ENCODE data around the gene GRID2.

The GRID2 gene

DNA sequence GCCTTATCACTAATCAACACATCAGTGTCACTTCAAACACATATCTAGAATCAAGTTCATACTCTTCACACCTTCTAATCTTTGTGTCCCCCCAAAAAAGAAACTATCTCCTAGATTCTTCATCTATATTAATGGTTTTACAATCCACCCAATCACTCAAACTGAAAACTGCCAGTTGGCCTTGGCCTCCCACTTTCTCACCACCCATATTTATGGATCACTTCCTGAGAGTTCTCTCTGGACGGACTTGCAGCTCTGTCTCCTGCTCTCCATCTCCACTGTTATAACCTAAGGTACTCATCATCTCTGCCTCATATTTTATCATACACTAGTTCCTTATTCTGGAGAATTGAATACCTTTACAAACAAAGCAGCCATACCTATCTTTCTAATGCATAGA, 1418.7 kb downstream of the GRID2 start:
- Histone ChIP-seq H3K27ac (no peak overlapping the region), H3K9ac (no peak overlapping the region), H3K36me3 (no peaks in the 10 kb centered on the region), H3K4me1 (no peaks in the 10 kb centered on the region), H3K4me2 (no peak overlapping the region), H3K27me3 (no peaks in the 10 kb centered on the region), H4K20me1 (no peaks in the 10 kb centered on the region), H3K4me3 (no peak overlapping the region), H3K9me3 (no peaks in the 10 kb centered on the region)
- no peak for TF ChIP-seq Cebpa-rat (IDR thresholded peaks at IDR 0.05)

DNA sequence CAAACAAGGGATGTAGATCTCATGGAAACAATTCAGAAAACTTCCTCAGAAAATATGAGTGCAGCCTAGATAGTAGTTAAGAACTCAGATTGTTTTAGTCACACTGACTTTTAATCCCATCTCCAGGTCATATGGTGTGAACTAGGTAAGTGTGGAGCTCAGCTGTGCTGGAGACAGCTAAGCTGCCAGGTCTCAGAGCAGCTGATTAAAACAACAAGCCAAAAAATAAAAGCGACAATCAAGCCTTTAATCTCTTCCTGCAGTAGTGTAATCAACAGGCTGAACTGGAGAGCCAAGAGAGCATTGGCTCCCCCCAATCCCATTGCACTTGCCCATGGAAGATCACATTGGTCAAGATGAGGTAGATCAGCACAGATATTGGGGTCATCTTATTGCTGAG, 1426.5 kb downstream of the GRID2 start:
- Histone ChIP-seq H3K4me3 (no peak overlapping the region), H4K20me1 (no peaks in the 10 kb centered on the region), H3K27me3 (no peaks in the 10 kb centered on the region), H3K27ac (no peak overlapping the region), H3K4me2 (no peak overlapping the region), H3K4me1 (no peaks in the 10 kb centered on the region), H3K9ac (no peak overlapping the region), H3K36me3 (no peaks in the 10 kb centered on the region), H3K9me3 (no peaks in the 10 kb centered on the region)
- no peak for TF ChIP-seq Cebpa-rat (IDR thresholded peaks at IDR 0.05)

DNA sequence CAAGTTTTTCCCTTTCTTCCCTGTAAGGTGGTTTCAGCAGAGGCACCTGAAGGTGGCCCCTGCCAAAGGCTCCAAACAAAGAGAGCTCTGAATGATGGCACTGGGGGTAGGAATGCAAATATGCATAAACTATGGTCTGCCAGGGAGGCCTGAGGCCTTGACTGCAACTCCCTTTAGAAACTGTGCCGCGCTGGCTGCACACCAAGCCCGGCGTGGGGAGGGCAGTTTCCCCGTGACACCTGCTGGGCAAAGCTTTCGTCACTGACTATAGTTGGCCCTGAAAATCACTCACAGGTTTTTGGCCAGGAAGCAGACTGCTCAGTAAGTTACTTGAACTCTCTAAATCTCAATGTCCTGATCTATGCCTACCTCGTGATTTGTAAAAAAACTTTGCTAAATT, 1427.0 kb downstream of the GRID2 start:
- no peak overlapping the region for H3K4me2 ChIP-seq

DNA sequence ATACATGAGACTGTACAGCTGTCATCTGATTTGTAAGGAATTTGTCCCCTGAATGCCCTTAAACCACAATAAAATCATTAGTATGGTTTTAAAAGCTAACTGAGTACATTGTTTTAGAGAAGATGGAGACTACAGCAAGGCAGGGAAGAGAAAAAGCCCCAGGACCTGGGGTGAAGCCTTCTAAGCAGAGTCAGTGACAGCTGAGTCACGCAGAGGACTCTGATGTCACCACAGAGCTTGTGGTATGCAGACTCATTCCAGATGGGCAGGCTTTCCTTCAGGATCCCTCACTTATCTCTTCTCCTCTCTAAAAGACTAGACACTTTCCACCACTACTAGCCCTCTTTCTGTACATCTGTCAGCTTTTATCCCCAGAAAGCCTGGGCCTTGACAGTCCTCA, 1427.7 kb downstream of the GRID2 start:
- Histone ChIP-seq H3K9me3 (no peaks in the 10 kb centered on the region), H3K4me3 (no peak overlapping the region), H3K27me3 (no peaks in the 10 kb centered on the region), H3K27ac (no peak overlapping the region), H3K4me2 (no peak overlapping the region), H3K9ac (no peak overlapping the region), H3K36me3 (no peaks in the 10 kb centered on the region), H3K4me1 (no peaks in the 10 kb centered on the region), H4K20me1 (no peaks in the 10 kb centered on the region)
- TF ChIP-seq Cebpa-rat (IDR thresholded peaks at IDR 0.05): no peak

More for the DNA sequence above, 1427.0 kb downstream of the GRID2 start:
- no peaks in the 10 kb centered on the region for H3K9me3 ChIP-seq
- TF ChIP-seq Cebpa-rat (IDR thresholded peaks at IDR 0.05): no peak
- no peaks in the 10 kb centered on the region for H3K27me3 ChIP-seq
- H3K36me3 ChIP-seq: no peaks in the 10 kb centered on the region
- no peaks in the 10 kb centered on the region for H4K20me1 ChIP-seq
- H3K9ac ChIP-seq: no peak overlapping the region
- H3K4me3 ChIP-seq: no peak overlapping the region
- no peak overlapping the region for H3K27ac ChIP-seq
- H3K4me1 ChIP-seq: no peaks in the 10 kb centered on the region

DNA sequence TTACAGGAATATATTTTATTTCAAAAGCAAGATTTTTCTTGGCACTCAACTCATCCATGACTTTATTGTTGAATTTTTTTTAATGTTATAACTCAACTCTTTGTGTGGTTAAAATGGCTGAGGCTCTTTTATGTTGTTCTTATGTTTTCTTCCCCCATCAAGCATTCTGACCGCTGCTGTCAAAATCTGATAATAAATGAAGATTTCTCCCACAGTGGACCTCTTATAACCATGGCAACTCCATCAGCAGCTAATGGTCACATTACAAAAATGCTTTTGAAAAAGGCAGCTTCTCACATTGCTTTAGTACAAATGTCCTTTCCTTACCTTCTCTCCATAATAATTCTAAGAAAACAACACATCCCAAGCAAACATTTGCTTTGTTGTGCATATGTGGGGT, 1428.7 kb downstream of the GRID2 start:
- H3K4me3 ChIP-seq: no peak overlapping the region
- H4K20me1 ChIP-seq: no peaks in the 10 kb centered on the region
- no peaks in the 10 kb centered on the region for H3K4me1 ChIP-seq
- no peaks in the 10 kb centered on the region for H3K9me3 ChIP-seq
- H3K36me3 ChIP-seq: no peaks in the 10 kb centered on the region
- H3K9ac ChIP-seq: no peak overlapping the region
- TF ChIP-seq Cebpa-rat (IDR thresholded peaks at IDR 0.05): no peak
- no peaks in the 10 kb centered on the region for H3K27me3 ChIP-seq
- no peak overlapping the region for H3K4me2 ChIP-seq
- no peak overlapping the region for H3K27ac ChIP-seq

DNA sequence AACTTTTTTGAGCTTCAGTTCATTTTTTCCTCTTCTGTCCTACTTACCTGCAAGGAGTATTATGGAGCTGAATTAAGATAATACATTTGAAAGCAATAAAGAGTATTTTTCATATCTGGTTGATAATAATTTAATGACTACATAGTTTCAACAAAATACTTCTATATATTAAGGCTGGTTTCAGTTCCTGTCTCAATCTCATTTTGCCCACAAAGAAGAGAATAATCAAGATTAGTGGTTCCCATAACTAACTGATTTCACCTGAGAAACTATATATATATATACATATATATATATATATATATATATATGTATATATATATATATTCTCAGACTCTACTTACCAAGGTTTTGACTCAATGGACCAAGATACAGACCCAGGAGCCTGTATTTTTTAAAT, 1437.1 kb downstream of the GRID2 start:
- Histone ChIP-seq H4K20me1 (no peaks in the 10 kb centered on the region), H3K9me3 (no peaks in the 10 kb centered on the region), H3K4me2 (no peak overlapping the region), H3K27me3 (no peaks in the 10 kb centered on the region), H3K4me1 (no peaks in the 10 kb centered on the region), H3K9ac (no peak overlapping the region), H3K27ac (no peak overlapping the region), H3K4me3 (no peak overlapping the region), H3K36me3 (no peaks in the 10 kb centered on the region)
- no peak for TF ChIP-seq Cebpa-rat (IDR thresholded peaks at IDR 0.05)

DNA sequence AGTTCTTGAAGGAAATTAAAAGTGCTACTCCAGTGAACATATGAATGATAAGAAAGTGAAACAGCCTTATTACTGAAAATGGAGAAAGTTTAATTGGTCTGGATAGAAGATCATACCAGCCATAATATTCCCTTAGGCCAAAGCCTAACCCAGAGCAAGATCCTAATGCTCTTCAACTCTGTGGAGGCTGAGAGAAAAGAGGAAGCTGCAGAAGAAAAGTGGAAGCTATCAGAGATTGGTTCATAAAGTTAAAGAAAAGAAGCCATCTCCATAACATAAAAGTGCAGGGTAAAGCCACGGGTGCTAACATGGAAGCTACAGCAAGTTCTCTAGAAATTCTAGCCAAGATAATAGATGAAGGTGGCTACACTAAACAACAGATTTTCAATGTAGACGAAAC, 1439.3 kb downstream of the GRID2 start:
- H3K4me2 ChIP-seq: no peak overlapping the region
- H4K20me1 ChIP-seq: no peaks in the 10 kb centered on the region

DNA sequence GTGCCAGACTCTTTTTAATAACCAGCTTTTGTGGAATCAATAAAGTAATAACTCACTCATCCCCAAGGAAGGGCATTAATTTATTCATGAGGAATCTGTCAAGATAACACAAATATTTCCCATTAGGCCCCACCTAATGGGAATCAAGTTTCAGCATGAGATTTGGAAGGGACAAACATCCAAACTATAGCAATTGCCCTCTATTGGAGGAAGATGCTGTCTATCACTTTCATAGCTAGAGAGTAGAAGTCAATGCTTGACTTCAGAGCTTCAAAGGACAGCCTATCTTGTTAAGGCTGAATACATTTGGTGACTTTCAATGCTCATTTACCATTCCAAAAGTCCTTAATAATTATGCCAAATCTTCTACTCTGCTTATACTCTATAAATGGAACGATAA, 1439.9 kb downstream of the GRID2 start:
- Histone ChIP-seq H3K27ac (no peak overlapping the region), H3K4me3 (no peak overlapping the region), H3K4me2 (no peak overlapping the region), H3K9ac (no peak overlapping the region), H4K20me1 (no peaks in the 10 kb centered on the region), H3K27me3 (no peaks in the 10 kb centered on the region), H3K4me1 (no peaks in the 10 kb centered on the region), H3K9me3 (no peaks in the 10 kb centered on the region), H3K36me3 (no peaks in the 10 kb centered on the region)
- no peak for TF ChIP-seq Cebpa-rat (IDR thresholded peaks at IDR 0.05)

More for the DNA sequence above, 1439.3 kb downstream of the GRID2 start:
- Histone ChIP-seq H3K36me3 (no peaks in the 10 kb centered on the region), H3K4me1 (no peaks in the 10 kb centered on the region), H3K9ac (no peak overlapping the region), H3K4me3 (no peak overlapping the region), H3K9me3 (no peaks in the 10 kb centered on the region), H3K27me3 (no peaks in the 10 kb centered on the region), H3K27ac (no peak overlapping the region)
- TF ChIP-seq Cebpa-rat (IDR thresholded peaks at IDR 0.05): no peak

DNA sequence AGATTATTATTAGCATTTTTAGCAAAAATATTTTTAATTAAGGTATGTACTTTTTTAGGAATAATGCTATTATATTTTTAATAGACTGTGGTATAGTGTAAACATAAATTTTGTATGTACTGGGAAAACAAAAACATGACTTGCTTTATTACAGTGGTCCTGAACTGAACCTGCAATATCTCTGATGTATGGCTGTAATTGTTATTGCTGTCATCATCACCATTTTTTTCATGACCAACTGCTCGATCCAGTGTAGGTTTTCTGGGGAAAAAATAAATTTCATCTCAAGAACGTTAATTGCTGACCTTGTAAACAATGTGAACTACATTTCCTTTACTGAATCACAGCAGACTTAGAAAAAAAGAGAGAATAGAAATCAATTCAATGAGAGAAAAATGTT, 1441.2 kb downstream of the GRID2 start:
- H3K4me3 ChIP-seq: no peak overlapping the region
- no peak overlapping the region for H3K27ac ChIP-seq
- TF ChIP-seq Cebpa-rat (IDR thresholded peaks at IDR 0.05): no peak
- no peaks in the 10 kb centered on the region for H3K27me3 ChIP-seq
- no peaks in the 10 kb centered on the region for H3K36me3 ChIP-seq
- H3K9me3 ChIP-seq: no peaks in the 10 kb centered on the region
- H3K9ac ChIP-seq: no peak overlapping the region
- H4K20me1 ChIP-seq: no peaks in the 10 kb centered on the region
- H3K4me2 ChIP-seq: no peak overlapping the region
- peaks cover 9% of the 10 kb centered on the region; the same call in 1 of the 2 replicates for H3K4me1 ChIP-seq

DNA sequence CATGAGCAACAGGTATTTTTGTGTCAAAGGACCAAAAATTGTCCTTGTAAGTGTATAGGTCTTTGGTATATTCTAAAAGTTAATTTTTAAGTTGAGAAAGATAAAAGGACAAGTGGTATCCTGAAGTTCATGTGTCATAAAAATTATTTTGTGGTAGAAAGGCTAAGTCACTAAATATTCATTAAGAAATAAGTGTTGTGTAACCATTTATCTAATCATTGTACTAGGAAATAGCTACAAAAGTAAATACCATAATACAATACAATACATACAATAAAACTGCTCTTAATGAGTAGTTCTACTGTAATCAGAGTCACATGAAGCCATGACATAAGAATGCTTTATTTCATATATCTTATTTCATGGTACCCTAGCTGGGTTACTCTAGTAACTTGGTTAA, 1442.3 kb downstream of the GRID2 start:
- no peaks in the 10 kb centered on the region for H4K20me1 ChIP-seq
- H3K4me3 ChIP-seq: no peak overlapping the region
- H3K36me3 ChIP-seq: no peaks in the 10 kb centered on the region
- H3K27ac ChIP-seq: no peak overlapping the region
- no peaks in the 10 kb centered on the region for H3K9me3 ChIP-seq
- peaks cover 9% of the 10 kb centered on the region; the same call in 1 of the 2 replicates for H3K4me1 ChIP-seq
- H3K9ac ChIP-seq: no peak overlapping the region
- TF ChIP-seq Cebpa-rat (IDR thresholded peaks at IDR 0.05): no peak
- H3K27me3 ChIP-seq: no peaks in the 10 kb centered on the region
- no peak overlapping the region for H3K4me2 ChIP-seq

DNA sequence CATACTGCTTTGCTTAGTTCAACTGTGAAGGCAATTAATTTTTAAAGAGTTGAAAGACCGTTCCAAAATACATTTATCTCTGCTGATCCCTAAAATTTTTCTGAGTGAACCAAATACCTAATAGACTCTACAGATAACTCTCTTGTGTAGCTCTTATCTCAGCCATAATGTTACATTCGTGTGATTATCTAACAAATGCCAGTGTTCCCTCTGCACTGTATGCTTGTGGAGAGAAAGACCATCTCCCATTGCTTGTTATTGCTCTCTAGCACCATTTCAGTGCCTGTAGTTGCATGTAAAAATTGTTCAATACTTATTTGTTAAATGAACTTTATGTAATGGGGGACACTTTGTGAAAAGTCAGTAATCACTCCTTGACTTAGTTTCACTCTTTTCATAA, 1443.5 kb downstream of the GRID2 start:
- Histone ChIP-seq H3K9ac (no peak overlapping the region), H3K27ac (no peak overlapping the region), H4K20me1 (no peaks in the 10 kb centered on the region), H3K36me3 (no peaks in the 10 kb centered on the region), H3K4me2 (no peak overlapping the region), H3K27me3 (no peaks in the 10 kb centered on the region), H3K4me3 (no peak overlapping the region), H3K9me3 (no peaks in the 10 kb centered on the region), H3K4me1 (peaks cover 9% of the 10 kb centered on the region; the same call in 1 of the 2 replicates)
- TF ChIP-seq Cebpa-rat (IDR thresholded peaks at IDR 0.05): no peak

Measured in BLaER1 (cell line).